HG02852 (cell line): ENCODE measurements around the gene ABCA10.
"Not testable (repeated sequence)": the region's sequence is repeated elsewhere in the genome, so short reads cannot be mapped to it uniquely, and the experiment has no call there.

Experiments
- ATAC-seq: cut with Tn5 transposase; IDR thresholded peaks from one replicate; pipeline ENCODE4 v1.9.1; 2021; ENCODE audit warnings: mild to moderate bottlenecking, moderate library complexity; ENCODE audit not compliant: unreplicated experiment

Gene ABCA10

GRCh38 chr17:69228576-69228975, at the start of gene ABCA10:
ABCA10 (minus strand) TSS chr17:69228824; CDS start chr17:69225358, 3,466 bp downstream.
- no peak for ATAC-seq

DNA sequence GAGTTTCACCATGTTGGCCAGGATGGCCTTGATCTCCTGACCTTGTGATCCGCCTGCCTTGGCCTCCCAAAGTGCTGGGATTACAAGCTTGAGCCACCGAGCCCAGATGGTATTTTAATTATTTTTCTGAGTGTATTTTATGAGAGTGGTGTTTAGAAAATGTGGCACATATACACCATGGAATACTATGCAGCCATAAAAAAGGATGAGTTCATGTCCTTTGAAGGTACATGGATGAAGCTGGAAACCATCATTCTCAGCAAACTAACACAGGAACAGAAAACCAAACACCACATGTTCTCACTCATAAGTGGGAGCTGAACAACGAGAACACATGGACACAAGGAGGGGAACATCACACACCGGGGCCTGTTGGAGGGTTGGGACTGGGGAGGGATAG, 47.7 kb upstream of the ABCA10 start:
- not testable (repeated sequence) for ATAC-seq

- no peak for ATAC-seq
These were observed 47.1 kb upstream of the ABCA10 start for GRCh38 chr17:69275751-69276150.

GRCh38 chr17:69271023-69271422, 42.4 kb upstream of the ABCA10 start:
- ATAC-seq, result no peak

DNA sequence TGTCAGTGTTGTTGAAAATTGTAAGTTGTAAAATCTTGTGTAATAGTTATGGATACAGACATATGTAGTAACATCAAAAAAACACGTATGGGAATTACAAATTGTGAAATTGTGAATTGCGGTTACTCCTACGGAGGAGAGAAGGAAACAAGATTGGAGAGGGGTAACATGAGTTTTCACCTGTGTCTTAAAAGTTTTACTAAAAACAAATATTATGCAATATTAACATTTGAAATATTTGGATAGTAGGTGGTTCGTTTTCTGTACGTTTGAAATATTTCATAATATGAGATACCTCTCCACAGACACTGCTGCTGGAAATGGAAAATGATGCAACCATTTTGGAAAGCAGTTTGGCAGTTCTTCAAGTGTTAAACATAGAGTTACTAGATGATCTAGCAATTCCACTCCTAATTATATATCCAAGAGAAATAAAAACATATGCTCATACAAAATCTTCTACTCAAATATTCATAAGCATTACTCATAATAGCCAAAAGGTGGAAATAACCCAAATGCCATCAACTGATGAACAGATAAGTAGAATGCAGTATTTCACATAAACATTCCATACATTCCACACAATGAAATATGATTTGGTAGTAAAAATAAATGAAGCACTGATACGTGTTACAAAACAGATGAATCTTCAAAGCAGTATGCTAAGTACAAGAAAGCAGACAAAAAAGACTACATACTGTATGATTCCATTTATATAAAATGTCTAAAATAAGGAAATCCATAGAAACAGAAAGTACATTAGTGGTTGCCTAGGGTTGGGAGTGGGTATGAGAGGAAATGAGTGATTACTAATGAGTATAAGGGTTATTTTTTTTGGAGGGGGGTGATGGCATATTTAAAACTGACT, 40.7 kb upstream of the ABCA10 start:
- no peak for ATAC-seq

GRCh38 chr17:69268543-69269014, 40.0 kb upstream of the ABCA10 start:
- no peak for ATAC-seq

DNA sequence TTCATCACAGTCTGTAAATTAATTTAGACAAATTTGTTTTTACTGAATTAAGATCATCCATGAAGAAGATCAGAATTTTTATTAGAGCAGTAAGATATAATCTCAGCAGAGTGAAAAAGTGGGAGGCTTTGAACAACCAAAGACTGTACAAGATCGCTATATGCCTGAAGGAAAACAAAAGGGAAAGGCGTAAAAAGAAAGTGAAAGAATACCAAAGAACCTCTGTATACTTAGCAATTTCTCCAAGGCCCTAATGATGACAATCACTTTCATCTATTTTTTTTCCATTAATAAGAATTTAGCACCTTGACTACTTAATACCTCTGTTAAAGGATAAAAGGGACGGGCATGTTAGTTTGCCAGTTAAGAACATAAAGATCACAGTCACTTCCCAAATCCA, 38.6 kb upstream of the ABCA10 start:
- ATAC-seq, result no peak

DNA sequence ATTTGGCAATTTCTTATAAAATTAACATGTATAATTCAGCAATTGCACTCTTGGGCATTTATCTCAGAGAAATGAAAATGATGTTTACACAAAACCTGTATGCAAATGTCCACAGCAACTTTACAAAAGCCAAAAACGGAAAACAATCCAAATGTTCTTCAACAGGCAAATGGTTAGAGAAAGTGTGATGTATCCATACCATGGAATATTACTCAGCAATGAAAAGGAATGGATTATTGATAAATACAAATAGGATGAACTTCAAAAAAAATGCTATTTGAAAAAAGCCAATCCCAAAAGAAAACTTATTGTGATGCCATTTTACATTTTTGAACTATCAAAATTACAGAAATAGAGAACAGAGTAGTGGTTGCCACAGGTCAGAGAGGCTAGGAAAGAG, 37.2 kb upstream of the ABCA10 start:
- ATAC-seq, result no peak

- no peak for ATAC-seq
These were observed 25.6 kb upstream of the ABCA10 start for GRCh38 chr17:69254187-69254586.

GRCh38 chr17:69250641-69251040, 22.0 kb upstream of the ABCA10 start:
- ATAC-seq, result no peak

GRCh38 chr17:69246726-69247375, 18.2 kb upstream of the ABCA10 start:
- ATAC-seq, result peak; percentile 51

DNA sequence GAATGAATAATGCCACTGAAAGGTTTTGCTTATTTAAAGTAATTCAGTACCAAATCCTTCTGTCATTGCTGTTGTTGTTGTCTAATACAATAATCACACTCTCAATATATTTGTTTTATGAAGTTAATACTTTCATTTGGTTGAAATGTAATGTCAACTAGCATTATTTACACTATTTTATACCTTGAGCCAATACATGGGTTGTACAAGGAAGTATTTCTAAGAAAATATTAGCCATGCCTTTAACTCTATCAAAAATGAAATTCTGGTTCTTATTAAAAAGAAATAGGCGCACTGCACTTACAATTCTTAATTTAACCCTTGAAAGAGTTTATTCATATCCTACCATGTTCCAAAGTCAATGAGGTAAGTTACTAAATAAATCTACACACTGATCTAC, 17.6 kb upstream of the ABCA10 start:
- no peak for ATAC-seq

GRCh38 chr17:69245617-69246016, 17.0 kb upstream of the ABCA10 start:
- ATAC-seq, result no peak

DNA sequence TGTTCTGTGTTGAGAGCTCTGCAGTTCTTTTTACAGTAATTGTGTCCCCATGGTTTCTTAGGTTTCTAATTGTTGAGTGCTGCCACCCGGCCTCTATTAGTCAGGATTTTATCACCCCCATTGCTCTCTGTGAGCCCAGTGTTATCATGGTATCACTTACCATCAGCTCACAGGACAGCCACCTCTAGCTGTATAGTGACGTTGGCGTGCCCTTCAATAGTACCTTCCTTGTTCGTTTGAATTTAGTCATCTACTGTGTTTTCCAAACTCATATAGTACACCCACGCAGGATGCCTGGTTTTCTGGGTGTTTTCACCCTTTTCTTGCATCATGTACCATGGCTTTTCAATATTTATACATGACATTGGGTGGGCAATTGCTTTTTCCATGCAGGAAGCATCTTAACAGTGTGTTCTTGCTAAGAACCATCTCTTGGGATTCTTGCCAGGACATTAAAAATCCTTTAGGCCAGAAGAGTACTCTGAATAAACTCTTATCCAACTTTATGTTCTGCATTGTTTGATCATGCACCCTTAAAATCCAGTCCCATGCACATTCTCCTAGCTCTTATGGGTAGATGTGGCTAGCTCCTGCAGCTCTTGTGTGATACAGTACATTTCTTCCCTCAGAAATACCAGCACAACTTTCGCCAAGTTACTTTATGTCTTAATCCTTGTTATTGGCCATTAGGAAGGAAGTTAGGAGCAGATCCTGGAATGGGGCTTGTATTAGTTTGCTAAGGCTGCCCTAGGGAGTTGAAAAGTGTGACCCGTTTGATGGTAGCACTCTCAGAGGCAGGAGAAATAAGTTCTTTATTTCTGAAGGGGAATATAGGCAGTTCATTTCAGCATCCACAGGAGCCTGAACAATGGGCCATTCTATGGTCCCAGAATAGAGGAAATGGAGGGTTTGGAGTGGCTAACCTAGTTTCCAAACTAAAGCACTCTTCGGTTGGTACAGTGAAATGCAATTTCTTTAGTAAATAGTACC, 11.3 kb upstream of the ABCA10 start:
- ATAC-seq, result no peak

DNA sequence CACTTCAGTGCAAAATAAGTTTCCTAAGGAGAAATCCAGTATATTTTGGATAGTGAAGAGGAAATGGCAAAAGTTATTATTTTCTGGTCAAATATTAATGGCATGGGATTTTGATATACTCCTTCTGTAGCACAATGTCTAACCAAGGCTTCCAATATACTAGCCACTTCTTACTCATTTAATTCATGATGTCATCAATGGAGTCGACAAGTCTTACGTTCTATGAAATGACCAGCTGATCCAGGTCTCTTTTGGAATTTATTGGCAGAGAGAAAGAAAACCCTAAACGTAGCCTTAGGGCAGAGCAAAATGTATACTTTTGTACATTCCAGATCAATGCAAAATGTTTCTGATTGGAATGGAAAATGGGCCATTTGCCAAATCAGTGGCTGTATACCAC, 8.3 kb upstream of the ABCA10 start:
- no peak for ATAC-seq

GRCh38 chr17:69236464-69236863, 7.8 kb upstream of the ABCA10 start:
- no peak for ATAC-seq

GRCh38 chr17:69235338-69236058, 6.9 kb upstream of the ABCA10 start:
- ATAC-seq, result peak; percentile 96

DNA sequence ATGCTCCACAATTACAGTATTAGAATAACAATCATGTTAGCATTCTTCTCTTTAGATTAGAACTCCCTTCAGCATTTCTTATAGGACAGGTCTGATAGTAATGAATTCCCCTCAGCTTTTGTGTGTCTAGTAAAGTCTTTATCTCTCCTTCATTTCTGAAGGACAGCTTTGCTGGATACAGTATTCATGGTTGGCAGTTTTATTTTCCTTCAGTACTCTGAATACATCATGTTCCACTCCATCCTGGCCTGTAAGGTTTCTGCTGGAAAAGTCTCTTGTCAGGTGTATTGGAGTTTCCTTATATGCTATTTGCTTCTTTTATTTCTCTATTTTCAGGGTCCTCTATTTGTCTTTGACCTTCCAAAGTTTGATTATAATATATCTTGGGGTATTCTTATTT, 4.0 kb upstream of the ABCA10 start:
- ATAC-seq, result no peak

DNA sequence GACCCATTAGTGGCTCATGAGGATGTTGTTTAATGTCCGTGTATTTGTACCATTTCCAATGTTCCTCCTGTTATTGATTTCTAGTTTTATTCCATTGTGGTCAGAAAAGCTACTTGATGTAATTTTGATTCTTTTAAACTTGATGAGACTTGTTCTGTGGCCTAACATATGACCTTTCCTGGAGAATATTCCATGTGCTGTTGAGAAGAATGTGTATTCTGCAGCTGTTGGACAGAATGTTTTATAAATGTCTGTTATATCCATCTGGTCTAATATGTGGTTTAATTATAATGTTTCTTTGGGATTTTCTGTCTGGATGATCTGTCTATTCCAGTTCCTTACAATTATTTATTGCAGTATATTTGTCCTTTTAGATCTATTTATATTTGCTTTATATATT, 2.9 kb upstream of the ABCA10 start:
- ATAC-seq, result no peak

DNA sequence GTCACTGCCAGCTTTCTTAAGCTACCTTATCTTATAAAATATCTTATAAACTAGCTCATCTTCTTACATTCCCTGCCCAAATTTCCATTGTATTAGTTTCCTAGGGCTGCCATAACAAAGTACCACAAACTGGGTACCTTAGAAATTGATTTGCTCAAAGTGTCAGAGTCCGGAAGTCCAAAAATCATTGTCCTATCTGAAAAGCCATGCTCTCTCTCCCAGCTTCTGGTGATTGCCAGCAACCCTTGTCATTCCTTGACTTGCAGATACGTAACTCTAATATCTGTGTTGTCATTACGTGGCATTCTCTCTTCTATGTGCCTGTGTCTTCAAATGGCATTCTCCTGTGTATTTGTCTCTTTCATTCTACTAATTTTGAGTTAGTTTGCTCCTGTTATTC, 2.3 kb upstream of the ABCA10 start:
- ATAC-seq, result no peak
